GM12878 (cell line): ENCODE data around the gene OR1Q1. TPM values are rescaled to one million over a fixed set of nuclear protein-coding genes. Genes with fewer than 3 reads are reported as not detected.

Source experiments
- ATAC-seq: fragments of 200-7000 bp; cut with Tn5 transposase; 3 replicates; pipeline ENCODE4 v1.9.1; 2020; ENCODE audit warnings: mild to moderate bottlenecking, moderate library complexity
- BruUV-seq: library from RNA; stranded (reverse); fragments of 400-500 nt; replicated peaks from 2 replicates; lab custom pipeline; 2021; lab: Mats Ljungman, UMichigan
- CTCF ChIA-PET: fragments of 300-600 bp; sonication (Branson Sonifier 250); formaldehyde crosslinking; extraction: SDS; loops from one replicate; lab custom pipeline; 2021; ENCODE audit warnings: inconsistent platforms; lab: Yijun Ruan, JAX
- POLR2A ChIA-PET: fragments of 350-600 bp; formaldehyde crosslinking; extraction: SDS; loops from one replicate; lab custom pipeline; 2021; ENCODE audit warnings: inconsistent platforms; lab: Charles Lee
- RAD21 ChIA-PET: fragments of 300-600 bp; sonication (Branson Sonifier 250); formaldehyde crosslinking; loops from one replicate; lab custom pipeline; 2023; ENCODE audit warnings: antibody characterized with exemption; ENCODE audit not compliant: unreplicated experiment; lab: Charles Lee
- SMC1A ChIA-PET: fragments of 300-600 bp; sonication (Branson Sonifier 250); formaldehyde crosslinking; loops from one replicate; lab custom pipeline; 2023; ENCODE audit not compliant: unreplicated experiment, uncharacterized antibody; lab: Charles Lee
- DNase-seq: peaks from one replicate; pipeline ENCODE4 v3.0.0-alpha.2; 2011; ENCODE audit warnings: low read depth, low spot score
- FAIRE-seq: peaks from 3 replicates; lab custom pipeline; 2011; peaks lifted over from hg19 to GRCh38; lab: Jason Lieb, UNC
- H2AFZ ChIP-seq: 2 replicates; pipeline ENCODE4 v1.6.0; 2011; ENCODE audit warnings: low read depth, low read length, control low read depth; ENCODE audit not compliant: control insufficient read depth
- H3K27ac ChIP-seq: 2 replicates; pipeline ENCODE4 v1.5.1; 2011; ENCODE audit warnings: control low read depth; ENCODE audit not compliant: control insufficient read depth, insufficient read depth
- H3K27me3 ChIP-seq, 2 experiments: replicated peaks in 1 of 2; 2 replicates each; pipeline versions ENCODE4 v1.6.0 to v1.6.1; 2011; ENCODE audit warnings: low read length in 1 of 2; ENCODE audit not compliant: control insufficient read depth in 2 of 2, insufficient read depth in 2 of 2
- H3K36me3 ChIP-seq, 2 experiments: 2 replicates each; pipeline ENCODE4 v1.5.1; 2011; ENCODE audit warnings: low read length in 1 of 2; ENCODE audit not compliant: control insufficient read depth in 2 of 2, insufficient read depth in 2 of 2
- H3K4me1 ChIP-seq: 2 replicates; pipeline ENCODE4 v1.6.1; 2011; ENCODE audit warnings: mild to moderate bottlenecking, low read length, moderate library complexity, mixed read lengths; ENCODE audit not compliant: control insufficient read depth, insufficient read depth
- H3K4me2 ChIP-seq: 2 replicates; pipeline ENCODE4 v1.6.0; 2011; ENCODE audit warnings: control low read depth; ENCODE audit not compliant: control insufficient read depth, insufficient read depth
- H3K4me3 ChIP-seq: fragments of 200-600 bp; sonication (generic); 2 replicates; pipeline ENCODE4 v1.5.1; 2016
- H3K79me2 ChIP-seq: 2 replicates; pipeline ENCODE4 v1.6.0; 2011; ENCODE audit warnings: low read length; ENCODE audit not compliant: control insufficient read depth, insufficient read depth
- H3K9ac ChIP-seq: 2 replicates; pipeline ENCODE4 v1.8.0; 2011; ENCODE audit warnings: low read length, control low read depth, mixed read lengths; ENCODE audit not compliant: control insufficient read depth, insufficient read depth
- H3K9me3 ChIP-seq: replicated peaks from 3 replicates; pipeline ENCODE4 v1.5.1; 2011; ENCODE audit warnings: mild to moderate bottlenecking, low read length; ENCODE audit not compliant: control insufficient read depth, insufficient read depth
- H4K20me1 ChIP-seq: 2 replicates; pipeline ENCODE4 v1.6.0; 2011; ENCODE audit not compliant: control insufficient read depth, insufficient read depth
- DPF2 ChIP-seq: fragments of 450-650 bp; IDR thresholded peaks from 2 replicates; pipeline ENCODE4 v1.6.1; 2017; ENCODE audit warnings: mild to moderate bottlenecking
- ESRRA ChIP-seq: IDR thresholded peaks from 2 replicates; pipeline ENCODE4 v1.6.1; 2012; ENCODE audit warnings: mild to moderate bottlenecking, low read length, improper control_type of control experiment
- EZH2 ChIP-seq: IDR thresholded peaks from 2 replicates; pipeline ENCODE4 v1.6.1; 2012; ENCODE audit warnings: low read depth, mild to moderate bottlenecking, control low read depth, inconsistent platforms, low read length, borderline replicate concordance; ENCODE audit not compliant: control insufficient read depth
- GATAD2B ChIP-seq: fragments of 450-650 bp; conservative IDR thresholded peaks from 2 replicates; pipeline ENCODE4 v1.6.1; 2017; ENCODE audit warnings: low read depth, mild to moderate bottlenecking, moderate library complexity
- HDAC2 ChIP-seq: fragments of 200-600 bp; sonication (generic); IDR thresholded peaks from 2 replicates; pipeline ENCODE4 v1.6.1; 2017
- NR2C1 ChIP-seq: fragments of 450-650 bp; IDR thresholded peaks from 2 replicates; pipeline ENCODE4 v1.6.1; 2017; ENCODE audit warnings: antibody characterized with exemption, mild to moderate bottlenecking, moderate library complexity
- NR2C2 ChIP-seq: IDR thresholded peaks from 2 replicates; pipeline ENCODE4 v1.6.1; 2011; ENCODE audit warnings: borderline replicate concordance, low read depth; ENCODE audit not compliant: control insufficient read depth, insufficient read length
- PBX3 ChIP-seq: IDR thresholded peaks from 2 replicates; pipeline ENCODE4 v1.6.1; 2011; ENCODE audit warnings: mild to moderate bottlenecking, low read depth, low read length, moderate library complexity; ENCODE audit not compliant: insufficient replicate concordance
- PRDM15 ChIP-seq: fragments of 450-650 bp; formaldehyde crosslinking; IDR thresholded peaks from 2 replicates; pipeline ENCODE4 v1.4.0; 2020; ENCODE audit warnings: mild to moderate bottlenecking, moderate library complexity
- RFX5 ChIP-seq: IDR thresholded peaks from 2 replicates; pipeline ENCODE4 v1.6.1; 2011; ENCODE audit warnings: low read depth, low read length, improper control_type of control experiment
- RUNX3 ChIP-seq: IDR thresholded peaks from 2 replicates; pipeline ENCODE4 v1.6.1; 2012; ENCODE audit warnings: low read length, inconsistent platforms
- SIX5 ChIP-seq: IDR thresholded peaks from 2 replicates; pipeline ENCODE4 v1.6.1; 2011; ENCODE audit warnings: mild to moderate bottlenecking, low read depth, low read length, moderate library complexity; ENCODE audit not compliant: severe bottlenecking
- SPI1 ChIP-seq: IDR thresholded peaks from 2 replicates; pipeline ENCODE4 v1.6.1; 2011; ENCODE audit warnings: low read depth, mild to moderate bottlenecking, low read length, moderate library complexity, borderline replicate concordance; ENCODE audit not compliant: insufficient read depth
- ZBTB40 ChIP-seq: fragments of 450-650 bp; IDR thresholded peaks from 2 replicates; pipeline ENCODE4 v1.6.1; 2016; ENCODE audit warnings: mild to moderate bottlenecking, moderate library complexity, borderline replicate concordance
- ZZZ3 ChIP-seq: IDR thresholded peaks from 2 replicates; pipeline ENCODE4 v1.6.1; 2011; ENCODE audit warnings: low read depth; ENCODE audit not compliant: control insufficient read depth, insufficient read length
- WGBS: methylation state at CpG from one replicate; pipeline ENCODE4 v1.1.6; 2016; ENCODE audit warnings: low lambda C conversion rate; ENCODE audit not compliant: insufficient replicate concordance, insufficient coverage; ENCODE audit errors: missing lambda C conversion rate; 5-methylcytosine and 5-hydroxymethylcytosine counted together
- in situ Hi-C: fragments of 300-500 bp; cut with MboI; formaldehyde crosslinking; loops from 9 replicates; pipeline ENCODE4 v1.14.3; 2018; ENCODE audit warnings: mixed read lengths
- intact Hi-C: fragments of 100-400 bp; cut with micrococcal nuclease; formaldehyde crosslinking; loops from one replicate; pipeline ENCODE4 v1.14.2; 2022; ENCODE audit not compliant: unreplicated experiment
- polyA plus RNA-seq, 11 experiments: library from polyadenylated mRNA; depleted of rRNA in 4 of 11; unstranded in 6 of 11; stranded (reverse) in 5 of 11; fragments of >200 nt; fragmentation: Nextera tagmentation in 4 of 11; fragmentation: Illumina TruSeq in 1 of 11; extraction: Ambion mirVana in 4 of 11; extraction: Trizol in 1 of 11; gene quantifications; 1 replicate in 1 of 11; 2 replicates in 10 of 11; pipeline versions ENCODE4 v1.2.1 to v1.2.3, GENCODE V29; 2011 to 2016; ENCODE audit warnings: inconsistent platforms in 2 of 11, missing spikeins in 2 of 11, low read depth in 1 of 11
- total RNA-seq, 4 experiments: library from RNA; depleted of rRNA in 3 of 4; stranded (reverse); fragments of >200 nt in 3 of 4; fragmentation: Illumina TruSeq in 1 of 4; extraction: Trizol in 1 of 4; gene quantifications; 2 replicates each; pipeline versions ENCODE4 v1.2.1 to v1.2.3, GENCODE V29; 2013 to 2021

OR1Q1 gene
- total and polyA plus RNA-seq, 10 of the 15 experiments (the other 5 are each of a cell fraction or from before 2014, with no cell fraction given): 0.29 TPM; not detected in 9

DNA sequence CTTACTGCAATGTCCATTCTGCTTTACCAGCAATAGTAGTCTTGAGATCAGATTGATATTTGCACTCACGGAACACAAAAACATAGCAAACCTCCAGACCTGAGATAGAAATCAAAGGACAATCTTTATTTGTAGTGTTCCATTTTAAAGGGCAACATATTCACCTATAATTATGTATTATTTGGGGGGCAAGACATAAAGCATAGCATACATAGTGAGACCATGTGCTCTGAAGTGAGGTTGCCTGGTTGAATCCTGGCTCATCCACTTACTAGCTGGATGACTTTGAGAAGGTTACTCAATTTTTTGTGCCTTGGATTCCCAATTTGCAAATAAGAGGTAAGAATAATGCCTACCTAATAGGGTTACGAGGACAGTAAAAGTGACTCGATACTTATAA is 43.0 kb downstream of the OR1Q1 start, which contains the start of gene OR1B1 (continued):
- no peak for TF ChIP-seq PRDM15 (CRISPR knock-in tag)

DNA sequence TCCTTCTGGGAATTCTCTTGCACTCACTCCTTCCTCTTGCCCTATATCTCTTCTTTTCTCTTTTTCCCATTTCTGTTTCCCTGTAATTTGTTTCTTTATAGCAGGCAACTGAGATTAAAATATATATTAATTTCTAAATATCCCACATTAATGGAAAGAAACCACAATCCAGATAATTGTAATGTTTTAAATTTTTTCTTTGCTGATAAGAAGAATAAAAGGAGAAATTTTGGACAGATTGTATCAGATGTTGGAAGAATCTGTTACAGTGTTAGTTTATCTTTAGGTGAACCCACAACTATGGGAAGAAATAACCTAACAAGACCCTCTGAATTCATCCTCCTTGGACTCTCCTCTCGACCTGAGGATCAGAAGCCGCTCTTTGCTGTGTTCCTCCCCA is 46.9 kb downstream of the OR1Q1 start, which contains the start of gene OR1L1:
Gene OR1L1, plus strand, starts transcription at position 301 of the 400 bp plus-strand sequence. Its CDS starts 0 bp downstream, at position 301.
- H3K27ac ChIP-seq: no peak within 1 kb of the TSS
- H3K9me3 ChIP-seq: no peaks in the 10 kb centered on the region
- no peak for FAIRE-seq
- RAD21 ChIA-PET: no interaction called here
- ATAC-seq: no peak
- no peaks in the 10 kb centered on the region for H3K4me1 ChIP-seq
- H4K20me1 ChIP-seq: no peaks in the 10 kb centered on the region
- POLR2A ChIA-PET: no interaction called here
- no peak for DNase-seq
- BruUV-seq: no TSS peak
- no peak within 1 kb of the TSS for H2AFZ ChIP-seq
- intact Hi-C loops: no loop called here
- CTCF ChIA-PET: no interaction called here
- no peaks in the 10 kb centered on the region for H3K79me2 ChIP-seq
- H3K4me2 ChIP-seq: no peak within 1 kb of the TSS
- no peak within 1 kb of the TSS for H3K4me3 ChIP-seq
- 0% methylated on average over 2 of the region's 2 CpGs for WGBS
- no peaks in the 10 kb centered on the region for H3K36me3 ChIP-seq
- SMC1A ChIA-PET: no interaction called here
- in situ Hi-C loops: no loop called here
- H3K9ac ChIP-seq: no peak within 1 kb of the TSS
- H3K27me3 ChIP-seq: no peaks in the 10 kb centered on the region
- TF ChIP-seq ZBTB40 (no peak), DPF2 (no peak), EZH2 (no peak), RFX5 (no peak), GATAD2B (no peak), NR2C2 (no peak), PBX3 (no peak), SIX5 (no peak), ZZZ3 (no peak), HDAC2 (no peak), SPI1 (no peak), RUNX3 (no peak), NR2C1 (no peak), ESRRA (no peak)
